Neural progenitor cell (in vitro differentiated cells): ENCODE measurements around the gene CASR. TPM values are rescaled to one million over a fixed set of nuclear protein-coding genes. Genes with fewer than 3 reads are reported as not detected.
"Not testable (repeated sequence)": the region's sequence is repeated elsewhere in the genome, so short reads cannot be mapped to it uniquely, and the experiment has no call there.

Source experiments
- DNase-seq: peaks from one replicate; pipeline ENCODE4 v3.0.0-alpha.2; 2016; ENCODE audit warnings: low spot score
- H2AFZ ChIP-seq: fragments of 200-600 bp; sonication (generic); replicated peaks from 2 replicates; pipeline ENCODE4 v1.6.1; 2016; ENCODE audit warnings: antibody characterized with exemption
- H3F3A ChIP-seq: fragments of 200-600 bp; sonication (generic); 2 replicates; pipeline ENCODE4 v1.6.1; 2016; ENCODE audit warnings: antibody characterized with exemption, low read depth
- H3K27ac ChIP-seq: fragments of 200-600 bp; sonication (generic); 2 replicates; pipeline ENCODE4 v1.5.1; 2016; ENCODE audit warnings: mild to moderate bottlenecking
- H3K27me3 ChIP-seq: fragments of 200-600 bp; sonication (generic); 2 replicates; pipeline ENCODE4 v1.6.1; 2016; ENCODE audit warnings: mild to moderate bottlenecking, moderate library complexity
- H3K36me3 ChIP-seq: fragments of 200-600 bp; sonication (generic); 2 replicates; pipeline ENCODE4 v1.5.1; 2016
- H3K4me1 ChIP-seq: fragments of 200-600 bp; sonication (generic); 2 replicates; pipeline ENCODE4 v1.6.1; 2016; ENCODE audit warnings: mixed run types
- H3K4me2 ChIP-seq: fragments of 200-600 bp; sonication (generic); 2 replicates; pipeline ENCODE4 v1.6.1; 2016
- H3K4me3 ChIP-seq: fragments of 200-600 bp; sonication (generic); 2 replicates; pipeline ENCODE4 v1.5.1; 2016
- H3K79me2 ChIP-seq: fragments of 200-600 bp; sonication (generic); 2 replicates; pipeline ENCODE4 v1.6.1; 2016; ENCODE audit warnings: low read depth
- H3K9ac ChIP-seq: fragments of 200-600 bp; sonication (generic); 2 replicates; pipeline ENCODE4 v1.6.1; 2016
- H3K9me3 ChIP-seq: fragments of 200-600 bp; sonication (generic); 2 replicates; pipeline ENCODE4 v1.5.1; 2016; ENCODE audit warnings: low read depth
- H4K20me1 ChIP-seq: fragments of 200-600 bp; sonication (generic); 2 replicates; pipeline ENCODE4 v1.6.1; 2016; ENCODE audit warnings: low read depth
- H3K27ac Mint-ChIP-seq: 3 replicates; pipeline ENCODE4 v1.8.0; 2021; ENCODE audit warnings: mixed read lengths
- H3K27me3 Mint-ChIP-seq: 2 replicates; pipeline ENCODE4 v1.8.0; 2022; ENCODE audit warnings: low read depth, mild to moderate bottlenecking, inconsistent platforms, moderate library complexity, mixed read lengths; ENCODE audit not compliant: insufficient read depth
- H3K36me3 Mint-ChIP-seq: 3 replicates; pipeline ENCODE4 v1.8.0; 2021; ENCODE audit warnings: mixed read lengths
- H3K4me1 Mint-ChIP-seq: 3 replicates; pipeline ENCODE4 v1.8.0; 2021; ENCODE audit warnings: mixed read lengths
- H3K4me3 Mint-ChIP-seq: 3 replicates; pipeline ENCODE4 v1.8.0; 2021; ENCODE audit warnings: mild to moderate bottlenecking, moderate library complexity, mixed read lengths
- H3K9me3 Mint-ChIP-seq: 3 replicates; pipeline ENCODE4 v1.8.0; 2020; ENCODE audit warnings: mixed read lengths
- EZH2 ChIP-seq: fragments of 200-600 bp; sonication (generic); IDR thresholded peaks from 2 replicates; pipeline ENCODE4 v1.6.1; 2017; ENCODE audit warnings: antibody characterized with exemption, mild to moderate bottlenecking, moderate library complexity
- EZH2phosphoT487 ChIP-seq: fragments of 200-600 bp; sonication (generic); IDR thresholded peaks from 2 replicates; pipeline ENCODE4 v1.6.1; 2017; ENCODE audit warnings: antibody characterized with exemption
- total RNA-seq: library from RNA; depleted of rRNA; stranded (reverse); fragments of >200 nt; gene quantifications from 2 replicates; pipeline ENCODE4 v1.2.3, GENCODE V29; 2015; ENCODE audit warnings: low replicate concordance
- TF ChIP-seq, protein P1 (sequence below): fragments of 200-600 bp; sonication (generic); IDR thresholded peaks from 2 replicates; pipeline ENCODE4 v1.5.1; 2017; ENCODE audit warnings: antibody characterized with exemption, mild to moderate bottlenecking

Gene CASR
- total RNA-seq, 1 donor from 2014 or later: not detected

DNA sequence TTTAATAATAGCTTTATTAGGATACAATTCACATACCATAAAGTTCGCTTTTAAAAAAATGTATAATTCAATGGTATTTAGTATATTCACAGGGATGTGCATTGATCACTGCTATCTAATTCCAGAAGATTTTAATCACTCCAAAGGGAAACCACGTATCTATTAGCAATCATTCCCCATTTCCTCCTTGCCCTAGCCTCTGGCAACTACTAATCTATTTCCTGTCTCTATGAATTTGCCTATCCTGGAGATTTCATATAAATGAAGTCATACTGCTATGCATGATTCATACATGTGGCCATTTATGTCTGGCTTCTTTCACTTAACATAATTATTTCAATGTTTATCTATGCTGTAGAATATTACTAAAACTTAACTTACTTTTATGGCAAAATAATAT, 32.0 kb upstream of the CASR start:
- no peaks in the 10 kb centered on the region for H3F3A ChIP-seq
- no peaks in the 10 kb centered on the region for H3K27me3 ChIP-seq
- no peaks in the 10 kb centered on the region for H3K9me3 ChIP-seq
- H3K27ac ChIP-seq: no peak overlapping the region
- peaks cover 20% of the 10 kb centered on the region for H3K9me3 Mint-ChIP-seq
- no peak overlapping the region for H3K9ac ChIP-seq
- no peak overlapping the region for H2AFZ ChIP-seq
- no peak overlapping the region for H3K4me3 ChIP-seq
- no peaks in the 10 kb centered on the region for H3K36me3 Mint-ChIP-seq
- no peaks in the 10 kb centered on the region for H3K79me2 ChIP-seq
- H3K27me3 Mint-ChIP-seq: peaks cover 5% of the 10 kb centered on the region
- no peak overlapping the region for H3K4me2 ChIP-seq
- H3K4me1 ChIP-seq: no peaks in the 10 kb centered on the region
- no peak overlapping the region for H3K27ac Mint-ChIP-seq
- H3K4me1 Mint-ChIP-seq: no peaks in the 10 kb centered on the region
- H3K4me3 Mint-ChIP-seq: no peak overlapping the region
- no peaks in the 10 kb centered on the region for H3K36me3 ChIP-seq
- no peak for DNase-seq
- no peaks in the 10 kb centered on the region for H4K20me1 ChIP-seq
- TF ChIP-seq EZH2 (no peak), EZH2phosphoT487 (no peak)
- TF ChIP-seq, protein P1, sequence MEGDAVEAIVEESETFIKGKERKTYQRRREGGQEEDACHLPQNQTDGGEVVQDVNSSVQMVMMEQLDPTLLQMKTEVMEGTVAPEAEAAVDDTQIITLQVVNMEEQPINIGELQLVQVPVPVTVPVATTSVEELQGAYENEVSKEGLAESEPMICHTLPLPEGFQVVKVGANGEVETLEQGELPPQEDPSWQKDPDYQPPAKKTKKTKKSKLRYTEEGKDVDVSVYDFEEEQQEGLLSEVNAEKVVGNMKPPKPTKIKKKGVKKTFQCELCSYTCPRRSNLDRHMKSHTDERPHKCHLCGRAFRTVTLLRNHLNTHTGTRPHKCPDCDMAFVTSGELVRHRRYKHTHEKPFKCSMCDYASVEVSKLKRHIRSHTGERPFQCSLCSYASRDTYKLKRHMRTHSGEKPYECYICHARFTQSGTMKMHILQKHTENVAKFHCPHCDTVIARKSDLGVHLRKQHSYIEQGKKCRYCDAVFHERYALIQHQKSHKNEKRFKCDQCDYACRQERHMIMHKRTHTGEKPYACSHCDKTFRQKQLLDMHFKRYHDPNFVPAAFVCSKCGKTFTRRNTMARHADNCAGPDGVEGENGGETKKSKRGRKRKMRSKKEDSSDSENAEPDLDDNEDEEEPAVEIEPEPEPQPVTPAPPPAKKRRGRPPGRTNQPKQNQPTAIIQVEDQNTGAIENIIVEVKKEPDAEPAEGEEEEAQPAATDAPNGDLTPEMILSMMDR: no peak

GRCh38 chr3:122164983-122165382, 18.5 kb upstream of the CASR start:
- not testable (repeated sequence) for H3K4me3 Mint-ChIP-seq, H3K9ac ChIP-seq, H3K4me3 ChIP-seq, H3K36me3 ChIP-seq, H3K79me2 ChIP-seq, H3K4me1 Mint-ChIP-seq, DNase-seq, H3K27me3 Mint-ChIP-seq, H3K4me1 ChIP-seq, H3K27ac ChIP-seq, H3K36me3 Mint-ChIP-seq, H3K27ac Mint-ChIP-seq, H3F3A ChIP-seq, H3K27me3 ChIP-seq, H4K20me1 ChIP-seq, H2AFZ ChIP-seq, H3K4me2 ChIP-seq
- H3K9me3 Mint-ChIP-seq: peaks cover 20% of the 10 kb centered on the region
- peaks cover 10% of the 10 kb centered on the region for H3K9me3 ChIP-seq

DNA sequence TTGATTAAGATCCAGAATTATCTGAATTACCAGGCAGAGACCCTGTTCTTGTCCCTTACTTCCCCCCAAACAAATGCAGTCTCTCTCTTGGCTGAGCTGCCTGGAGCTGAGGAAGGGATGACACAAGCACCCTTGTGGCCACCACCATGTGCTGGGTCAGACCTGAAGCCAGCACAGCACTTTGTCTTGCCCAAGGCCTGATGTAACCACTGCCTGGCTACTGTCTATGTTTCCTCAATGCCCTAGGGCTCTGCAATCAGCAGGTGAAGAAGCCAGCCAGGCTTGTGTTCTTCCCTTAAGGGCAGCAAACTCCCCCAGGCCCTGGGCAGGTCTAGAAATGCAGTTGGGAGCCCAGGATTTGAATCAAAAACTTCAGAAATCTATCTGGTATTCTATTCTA, 15.8 kb upstream of the CASR start:
- Mint-ChIP-seq H3K27me3 (peaks cover 2% of the 10 kb centered on the region), H3K4me3 (no peak overlapping the region), H3K4me1 (no peaks in the 10 kb centered on the region), H3K9me3 (peaks cover 10% of the 10 kb centered on the region), H3K27ac (no peak overlapping the region), H3K36me3 (no peaks in the 10 kb centered on the region)
- Histone ChIP-seq H4K20me1 (no peaks in the 10 kb centered on the region), H3K27me3 (no peaks in the 10 kb centered on the region), H3F3A (no peaks in the 10 kb centered on the region), H3K4me1 (no peaks in the 10 kb centered on the region), H3K9ac (no peak overlapping the region), H3K4me3 (no peak overlapping the region), H3K36me3 (no peaks in the 10 kb centered on the region), H2AFZ (no peak overlapping the region), H3K79me2 (no peaks in the 10 kb centered on the region), H3K4me2 (no peak overlapping the region), H3K27ac (no peak overlapping the region), H3K9me3 (no peaks in the 10 kb centered on the region)
- no peak for TF ChIP-seq EZH2
- no peak for TF ChIP-seq EZH2phosphoT487
- TF ChIP-seq, protein P1: no peak
- no peak for DNase-seq

- no peaks in the 10 kb centered on the region for H3K27me3 ChIP-seq
- Mint-ChIP-seq H3K27me3 (peaks cover 2% of the 10 kb centered on the region), H3K36me3 (no peaks in the 10 kb centered on the region), H3K9me3 (peaks cover 13% of the 10 kb centered on the region), H3K27ac (no peak overlapping the region), H3K4me3 (no peak overlapping the region), H3K4me1 (no peaks in the 10 kb centered on the region)
- no peak overlapping the region for H3K9ac ChIP-seq
- TF ChIP-seq EZH2phosphoT487: no peak
- TF ChIP-seq, protein P1: no peak
- no peak for TF ChIP-seq EZH2
- no peaks in the 10 kb centered on the region for H4K20me1 ChIP-seq
- no peaks in the 10 kb centered on the region for H3F3A ChIP-seq
- H3K4me3 ChIP-seq: no peak overlapping the region
- H3K27ac ChIP-seq: no peak overlapping the region
- H3K9me3 ChIP-seq: no peaks in the 10 kb centered on the region
- no peak overlapping the region for H3K4me2 ChIP-seq
- no peaks in the 10 kb centered on the region for H3K79me2 ChIP-seq
- H3K4me1 ChIP-seq: no peaks in the 10 kb centered on the region
- no peak overlapping the region for H2AFZ ChIP-seq
- no peaks in the 10 kb centered on the region for H3K36me3 ChIP-seq
- no peak for DNase-seq
Observed at GRCh38 chr3:122168044-122168443, 15.4 kb upstream of the CASR start.
